ENCODE data around the gene TFCP2L1. TPM values are rescaled to one million over a fixed set of nuclear protein-coding genes. Genes with fewer than 3 reads are reported as not detected.

Gene TFCP2L1
- total and polyA plus RNA-seq, 2 of the 4 experiments (the other 2 are of a cell fraction), result not detected

DNA sequence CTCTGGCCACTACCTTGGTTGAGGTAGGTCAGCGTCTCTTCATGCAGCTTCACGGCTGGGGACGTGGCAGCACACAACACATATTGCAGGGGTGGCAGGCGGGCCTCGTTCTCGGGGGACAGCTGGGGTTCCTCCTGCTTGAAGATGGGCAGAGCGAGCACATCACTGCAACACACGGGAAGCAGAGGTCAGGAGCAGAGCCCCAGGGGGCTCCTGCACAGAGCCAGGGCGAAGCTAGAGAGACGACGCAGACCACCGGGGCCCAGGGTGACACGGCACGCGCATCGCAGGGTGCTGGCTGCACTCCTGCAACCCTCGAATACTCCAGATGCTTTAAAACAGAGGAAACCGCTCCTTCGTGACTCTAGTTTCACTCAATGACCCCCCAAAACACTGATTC lies 3.9 kb downstream of the TFCP2L1 start:
- Histone ChIP-seq H2AFZ (replicated peaks; ENCODE audit: low read length, poor library complexity) (no peak overlapping the region), H3K4me3 (ENCODE audit: insufficient read depth, low read depth, low read length) (no peak overlapping the region), H3K27me3 (ENCODE audit: control insufficient read depth, insufficient read depth, low read length) (peaks cover 51% of the 10 kb centered on the region), H2BK15ac (ENCODE audit: low read depth, low read length) (no peak overlapping the region), H2BK120ac (ENCODE audit: low read depth, low read length) (no peak overlapping the region), H2AK9ac (replicated peaks; ENCODE audit: low read depth, low read length, poor library complexity) (no peak overlapping the region), H3K18ac (ENCODE audit: low read depth, low read length) (no peak overlapping the region), H3K9ac (ENCODE audit: low read depth, low read length) (no peak overlapping the region), H3K27ac (ENCODE audit: insufficient read depth, low read length) (no peak overlapping the region), H3K4ac (ENCODE audit: low read depth, low read length) (no peak overlapping the region), H2BK20ac (ENCODE audit: low read depth, low read length) (no peak overlapping the region), H2BK5ac (ENCODE audit: low read depth, low read length, poor library complexity, severe bottlenecking) (no peak overlapping the region), H3K36me3 (ENCODE audit: control insufficient read depth, insufficient read depth, low read length) (no peaks in the 10 kb centered on the region), H3K14ac (replicated peaks; ENCODE audit: low read depth, low read length) (no peak overlapping the region), H2AK5ac (ENCODE audit: low read depth, low read length) (no peak overlapping the region), H4K91ac (ENCODE audit: insufficient read depth, low read depth, low read length) (no peak overlapping the region), H3K23ac (ENCODE audit: low read depth, low read length) (no peak overlapping the region), H4K8ac (ENCODE audit: low read depth in 2 of 2, low read length in 2 of 2) (no peak overlapping the region), H3K4me2 (ENCODE audit: low read depth, low read length) (no peak overlapping the region), H3K79me1 (ENCODE audit: low read depth in 1 of 2, low read length in 2 of 2) (no peaks in the 10 kb centered on the region), H3K9me3 (ENCODE audit: control insufficient read depth, insufficient read depth, low read length) (no peaks in the 10 kb centered on the region), H4K5ac (ENCODE audit: low read depth, low read length) (no peak overlapping the region), H3K9me1 (ENCODE audit: insufficient read depth, low read length) (no peaks in the 10 kb centered on the region), H3K56ac (ENCODE audit: extremely low read depth, insufficient read depth, low read length) (no peak overlapping the region), H3K4me1 (ENCODE audit: control insufficient read depth, insufficient read depth, low read length) (no peaks in the 10 kb centered on the region), H4K20me1 (ENCODE audit: insufficient read depth, low read length) (no peaks in the 10 kb centered on the region)
- TF ChIP-seq SMC3 (IDR thresholded peaks at IDR 0.05; ENCODE audit: low read depth, low read length) (no peak), RFX5 (IDR thresholded peaks at IDR 0.05; ENCODE audit: low read depth, low read length) (no peak), NFE2L2 (IDR thresholded peaks at IDR 0.05; ENCODE audit: low read depth, low read length) (no peak), CHD1 (IDR thresholded peaks at IDR 0.05; ENCODE audit: low read depth, low read length) (no peak), FOS (IDR thresholded peaks at IDR 0.05; ENCODE audit: low read depth, low read length) (no peak), BHLHE40 (IDR thresholded peaks at IDR 0.05; ENCODE audit: low read depth, low read length) (no peak)
- TF ChIP-seq, protein P1, sequence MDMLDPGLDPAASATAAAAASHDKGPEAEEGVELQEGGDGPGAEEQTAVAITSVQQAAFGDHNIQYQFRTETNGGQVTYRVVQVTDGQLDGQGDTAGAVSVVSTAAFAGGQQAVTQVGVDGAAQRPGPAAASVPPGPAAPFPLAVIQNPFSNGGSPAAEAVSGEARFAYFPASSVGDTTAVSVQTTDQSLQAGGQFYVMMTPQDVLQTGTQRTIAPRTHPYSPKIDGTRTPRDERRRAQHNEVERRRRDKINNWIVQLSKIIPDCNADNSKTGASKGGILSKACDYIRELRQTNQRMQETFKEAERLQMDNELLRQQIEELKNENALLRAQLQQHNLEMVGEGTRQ (IDR thresholded peaks at IDR 0.05; ENCODE audit: low read depth, low read length), result no peak
- WGBS, 2 experiments (ENCODE audit: extremely low coverage in 2 of 2, insufficient read length in 1 of 2), result 70% methylated on average over 8 of the region's 19 CpGs; no CpG with 5 or more reads in 1 of the 2 experiments
- in situ Hi-C loops (cut with MboI; ENCODE audit: low sequenced_read_pairs), result no loop called here
- dilution Hi-C loops (cut with HindIII; ENCODE audit: low sequenced_read_pairs, unreplicated experiment), result no loop called here
- CTCF ChIA-PET, result no interaction called here
- intact Hi-C loops (cut with micrococcal nuclease), result no loop called here
- POLR2A ChIA-PET (ENCODE audit: unreplicated experiment), result no interaction called here
- DNase-seq, result no peak
- BruUV-seq (replicated peaks), result no TSS peak
- no peak for ATAC-seq (ENCODE audit: low read depth)
